Trophoblast cell (in vitro differentiated cells and primary cell): ENCODE results near the gene BBX.

Experiments used
- DNase-seq, 2 donors: peaks; one replicate each; pipeline ENCODE4 v3.0.0-alpha.2; 2016
- H2AFZ ChIP-seq: 2 replicates; pipeline ENCODE4 v1.6.1; 2013; ENCODE audit warnings: low read length, moderate library complexity, mild to moderate bottlenecking; ENCODE audit not compliant: insufficient read depth, poor library complexity
- H2AK5ac ChIP-seq: 2 replicates; pipeline ENCODE4 v1.6.1; 2013; ENCODE audit warnings: mild to moderate bottlenecking, low read length
- H2BK120ac ChIP-seq: 2 replicates; pipeline ENCODE4 v1.6.1; 2013; ENCODE audit warnings: low read length, mild to moderate bottlenecking, moderate library complexity; ENCODE audit not compliant: insufficient read depth, poor library complexity
- H2BK12ac ChIP-seq: 2 replicates; pipeline ENCODE4 v1.6.1; 2013; ENCODE audit warnings: mild to moderate bottlenecking, low read length, moderate library complexity
- H2BK5ac ChIP-seq: 2 replicates; pipeline ENCODE4 v1.6.1; 2013; ENCODE audit warnings: low read length, low read depth, moderate library complexity, mild to moderate bottlenecking; ENCODE audit not compliant: poor library complexity
- H3K14ac ChIP-seq: 2 replicates; pipeline ENCODE4 v1.6.1; 2013; ENCODE audit warnings: mild to moderate bottlenecking, low read length
- H3K18ac ChIP-seq: 2 replicates; pipeline ENCODE4 v1.6.1; 2013; ENCODE audit warnings: mild to moderate bottlenecking, low read length
- H3K23ac ChIP-seq: 2 replicates; pipeline ENCODE4 v1.6.1; 2013; ENCODE audit warnings: low read length
- H3K27ac ChIP-seq: 2 replicates; pipeline ENCODE4 v1.5.1; 2013; ENCODE audit warnings: low read depth, mild to moderate bottlenecking, inconsistent platforms, low read length, moderate library complexity
- H3K27me3 ChIP-seq: 2 replicates; pipeline ENCODE4 v1.6.1; 2013; ENCODE audit warnings: inconsistent platforms, mild to moderate bottlenecking, low read length, moderate library complexity; ENCODE audit not compliant: insufficient read depth
- H3K36me3 ChIP-seq, 2 experiments: 1 replicate in 1 of 2; 2 replicates in 1 of 2; pipeline ENCODE4 v1.6.1; 2013; ENCODE audit warnings: low read length in 2 of 2, mild to moderate bottlenecking in 2 of 2, moderate library complexity in 1 of 2; ENCODE audit not compliant: insufficient read depth in 2 of 2, control insufficient read depth in 1 of 2
- H3K4ac ChIP-seq: 2 replicates; pipeline ENCODE4 v1.6.1; 2013; ENCODE audit warnings: low read depth, mild to moderate bottlenecking, low read length, moderate library complexity
- H3K4me1 ChIP-seq, 2 experiments: 1 replicate in 1 of 2; 2 replicates in 1 of 2; pipeline ENCODE4 v1.6.1; 2013; ENCODE audit warnings: low read length in 2 of 2, mild to moderate bottlenecking in 2 of 2, moderate library complexity in 1 of 2; ENCODE audit not compliant: insufficient read depth in 2 of 2, control insufficient read depth in 1 of 2
- H3K4me2 ChIP-seq: 2 replicates; pipeline ENCODE4 v1.6.1; 2013; ENCODE audit warnings: inconsistent platforms, mild to moderate bottlenecking, low read length, moderate library complexity
- H3K4me3 ChIP-seq: 2 replicates; pipeline ENCODE4 v1.5.1; 2013; ENCODE audit warnings: mild to moderate bottlenecking, low read depth, low read length, inconsistent platforms
- H3K79me1 ChIP-seq: one replicate; pipeline ENCODE4 v1.6.1; 2013; ENCODE audit warnings: low read length
- H3K79me2 ChIP-seq: 2 replicates; pipeline ENCODE4 v1.6.1; 2013; ENCODE audit warnings: low read length, mild to moderate bottlenecking; ENCODE audit not compliant: control insufficient read depth, insufficient read depth, poor library complexity
- H3K9ac ChIP-seq: 2 replicates; pipeline ENCODE4 v1.6.1; 2013; ENCODE audit warnings: mild to moderate bottlenecking, low read length
- H3K9me3 ChIP-seq: 2 replicates; pipeline ENCODE4 v1.6.1; 2013; ENCODE audit warnings: low read depth, mild to moderate bottlenecking, control low read depth, inconsistent platforms, low read length; ENCODE audit not compliant: insufficient read depth
- H4K12ac ChIP-seq: 2 replicates; pipeline ENCODE4 v1.6.1; 2013; ENCODE audit warnings: low read depth, mild to moderate bottlenecking, low read length, moderate library complexity
- H4K8ac ChIP-seq: 2 replicates; pipeline ENCODE4 v1.6.1; 2013; ENCODE audit warnings: low read depth, mild to moderate bottlenecking, low read length, moderate library complexity
- H4K91ac ChIP-seq: one replicate; pipeline ENCODE4 v1.6.1; 2013; ENCODE audit warnings: low read depth, mild to moderate bottlenecking, low read length, moderate library complexity
- WGBS: extraction: QIAGEN DNeasy Blood & Tissue Kit; methylation state at CpG from one replicate; pipeline ENCODE4 v1.1.7; 2013; ENCODE audit warnings: missing lambda C conversion rate; ENCODE audit not compliant: insufficient read length, insufficient coverage; ENCODE audit errors: extremely low coverage; 5-methylcytosine and 5-hydroxymethylcytosine counted together

BBX gene

GRCh38 chr3:107621465-107621864, 98.7 kb downstream of the BBX start:
- no peak overlapping the region for H3K4ac ChIP-seq
- no peak overlapping the region for H4K91ac ChIP-seq
- no CpG with 5 or more reads among the region's 3 CpGs for whole genome bisulfite sequencing

DNA sequence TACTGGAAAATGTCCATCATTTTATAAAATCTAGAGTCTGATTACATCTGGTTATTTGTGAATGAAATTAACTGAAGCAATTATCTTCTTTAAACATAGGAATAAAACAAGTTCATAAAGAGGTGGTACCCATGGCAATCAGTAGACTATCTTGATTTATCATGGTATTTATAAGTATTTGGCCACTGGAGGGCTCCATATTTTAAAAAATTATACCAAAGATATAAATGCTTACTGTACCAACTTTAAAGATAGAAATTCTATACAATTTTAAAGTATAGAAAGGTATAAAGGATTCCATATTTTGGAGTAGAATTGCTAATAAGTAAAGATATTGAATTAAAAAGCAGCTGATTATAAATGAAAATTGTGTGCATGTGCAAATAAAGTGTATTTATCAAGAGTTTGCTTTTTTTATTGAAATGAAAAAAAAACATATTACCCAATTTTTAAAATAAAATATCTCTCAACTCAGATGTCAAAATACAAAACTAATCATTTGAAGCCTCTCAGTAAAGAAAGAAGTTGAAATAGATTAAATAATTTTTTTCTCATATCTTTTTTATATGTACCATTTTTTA, 105.3 kb downstream of the BBX start:
- Histone ChIP-seq H3K23ac (no peak overlapping the region), H3K4me2 (no peak overlapping the region), H4K12ac (no peak overlapping the region), H3K27me3 (no peaks in the 10 kb centered on the region), H2BK5ac (no peak overlapping the region), H3K79me1 (no peaks in the 10 kb centered on the region), H3K9me3 (no peaks in the 10 kb centered on the region), H4K91ac (no peak overlapping the region), H3K79me2 (no peaks in the 10 kb centered on the region), H4K8ac (no peak overlapping the region), H3K36me3 (no peaks in the 10 kb centered on the region), H3K4ac (no peak overlapping the region), H3K4me3 (no peak overlapping the region), H3K14ac (no peak overlapping the region), H2AFZ (no peak overlapping the region), H3K4me1 (no peaks in the 10 kb centered on the region), H2BK12ac (no peak overlapping the region), H3K27ac (no peak overlapping the region), H2BK120ac (no peak overlapping the region), H2AK5ac (no peak overlapping the region), H3K18ac (no peak overlapping the region), H3K9ac (no peak overlapping the region)
- no peak for DNase-seq

More at GRCh38 chr3:107621465-107621864, 98.7 kb downstream of the BBX start:
- Histone ChIP-seq H3K4me3 (no peak overlapping the region), H4K8ac (no peak overlapping the region), H3K9me3 (no peaks in the 10 kb centered on the region), H3K79me2 (no peaks in the 10 kb centered on the region), H2AFZ (no peak overlapping the region), H3K18ac (no peak overlapping the region), H3K4me1 (no peaks in the 10 kb centered on the region), H2BK120ac (no peak overlapping the region), H3K27ac (no peak overlapping the region), H3K9ac (no peak overlapping the region), H3K4me2 (no peak overlapping the region), H2BK5ac (no peak overlapping the region), H3K36me3 (no peaks in the 10 kb centered on the region), H2BK12ac (no peak overlapping the region), H3K23ac (no peak overlapping the region), H4K12ac (no peak overlapping the region), H2AK5ac (no peak overlapping the region), H3K27me3 (no peaks in the 10 kb centered on the region), H3K79me1 (no peaks in the 10 kb centered on the region), H3K14ac (no peak overlapping the region)
- DNase-seq, result no peak

DNA sequence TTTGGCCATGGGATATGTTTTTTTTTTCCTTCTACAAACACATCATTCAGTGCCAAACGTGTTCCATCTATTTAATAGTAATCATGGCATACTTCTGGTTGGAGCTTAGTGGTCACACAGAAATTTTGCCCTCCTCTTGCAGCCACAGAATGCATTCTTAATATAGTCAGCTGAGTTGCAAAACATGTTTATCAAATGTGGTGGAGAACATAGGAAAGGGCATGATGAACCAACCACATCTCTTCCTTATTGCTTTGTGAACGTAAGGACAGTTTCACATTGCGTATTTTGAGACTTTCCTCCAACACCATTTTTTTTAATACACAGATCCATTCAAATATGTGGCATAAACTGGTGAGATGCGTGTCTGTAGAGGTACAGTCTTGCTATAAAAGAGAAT, 106.8 kb downstream of the BBX start:
- H2BK5ac ChIP-seq, result no peak overlapping the region
- H2AFZ ChIP-seq, result no peak overlapping the region
- no peak overlapping the region for H3K23ac ChIP-seq
- H4K91ac ChIP-seq, result no peak overlapping the region
- H2AK5ac ChIP-seq, result no peak overlapping the region
- no peaks in the 10 kb centered on the region for H3K4me1 ChIP-seq
- H4K8ac ChIP-seq, result no peak overlapping the region
- WGBS, result no CpG with 5 or more reads among the region's 4 CpGs
- no peaks in the 10 kb centered on the region for H3K9me3 ChIP-seq
- H3K79me2 ChIP-seq, result no peaks in the 10 kb centered on the region
- H3K79me1 ChIP-seq, result no peaks in the 10 kb centered on the region
- H3K4me2 ChIP-seq, result no peak overlapping the region
- H3K27me3 ChIP-seq, result no peaks in the 10 kb centered on the region
- H3K18ac ChIP-seq, result no peak overlapping the region
- H3K27ac ChIP-seq, result no peak overlapping the region
- no peak overlapping the region for H2BK12ac ChIP-seq
- H3K36me3 ChIP-seq, result no peaks in the 10 kb centered on the region
- no peak overlapping the region for H3K4ac ChIP-seq
- no peak overlapping the region for H2BK120ac ChIP-seq
- no peak overlapping the region for H3K4me3 ChIP-seq
- H3K14ac ChIP-seq, result no peak overlapping the region
- H4K12ac ChIP-seq, result no peak overlapping the region
- no peak for DNase-seq
- no peak overlapping the region for H3K9ac ChIP-seq

- no peak overlapping the region for H4K8ac ChIP-seq
- no peak overlapping the region for H3K14ac ChIP-seq
- H3K23ac ChIP-seq, result no peak overlapping the region
- H4K91ac ChIP-seq, result no peak overlapping the region
- no peak overlapping the region for H3K18ac ChIP-seq
- no peak overlapping the region for H3K4me3 ChIP-seq
- H3K4me1 ChIP-seq, result no peaks in the 10 kb centered on the region
- no peaks in the 10 kb centered on the region for H3K9me3 ChIP-seq
- no peak overlapping the region for H2AFZ ChIP-seq
- H3K36me3 ChIP-seq, result no peaks in the 10 kb centered on the region
- H3K4ac ChIP-seq, result no peak overlapping the region
- no peak overlapping the region for H2BK120ac ChIP-seq
- H2AK5ac ChIP-seq, result no peak overlapping the region
- H2BK12ac ChIP-seq, result no peak overlapping the region
- H3K27me3 ChIP-seq, result no peaks in the 10 kb centered on the region
- no peaks in the 10 kb centered on the region for H3K79me1 ChIP-seq
- no peaks in the 10 kb centered on the region for H3K79me2 ChIP-seq
- H3K27ac ChIP-seq, result no peak overlapping the region
- no peak overlapping the region for H3K9ac ChIP-seq
- H3K4me2 ChIP-seq, result no peak overlapping the region
- no peak for DNase-seq
- H4K12ac ChIP-seq, result no peak overlapping the region
- H2BK5ac ChIP-seq, result no peak overlapping the region
Measured at GRCh38 chr3:107630779-107631178, 108.0 kb downstream of the BBX start.
